Activated T-cell treated with anti-CD3 and anti-CD28 coated beads for 4 hours (primary cell): ENCODE data around the gene CPNE7.
"Not testable (repeated sequence)": the region's sequence is repeated elsewhere in the genome, so short reads cannot be mapped to it uniquely, and the experiment has no call there.

Experiments used
- DNase-seq: peaks from one replicate; pipeline ENCODE4 v3.0.0-alpha.2; 2020

CPNE7 gene

DNA sequence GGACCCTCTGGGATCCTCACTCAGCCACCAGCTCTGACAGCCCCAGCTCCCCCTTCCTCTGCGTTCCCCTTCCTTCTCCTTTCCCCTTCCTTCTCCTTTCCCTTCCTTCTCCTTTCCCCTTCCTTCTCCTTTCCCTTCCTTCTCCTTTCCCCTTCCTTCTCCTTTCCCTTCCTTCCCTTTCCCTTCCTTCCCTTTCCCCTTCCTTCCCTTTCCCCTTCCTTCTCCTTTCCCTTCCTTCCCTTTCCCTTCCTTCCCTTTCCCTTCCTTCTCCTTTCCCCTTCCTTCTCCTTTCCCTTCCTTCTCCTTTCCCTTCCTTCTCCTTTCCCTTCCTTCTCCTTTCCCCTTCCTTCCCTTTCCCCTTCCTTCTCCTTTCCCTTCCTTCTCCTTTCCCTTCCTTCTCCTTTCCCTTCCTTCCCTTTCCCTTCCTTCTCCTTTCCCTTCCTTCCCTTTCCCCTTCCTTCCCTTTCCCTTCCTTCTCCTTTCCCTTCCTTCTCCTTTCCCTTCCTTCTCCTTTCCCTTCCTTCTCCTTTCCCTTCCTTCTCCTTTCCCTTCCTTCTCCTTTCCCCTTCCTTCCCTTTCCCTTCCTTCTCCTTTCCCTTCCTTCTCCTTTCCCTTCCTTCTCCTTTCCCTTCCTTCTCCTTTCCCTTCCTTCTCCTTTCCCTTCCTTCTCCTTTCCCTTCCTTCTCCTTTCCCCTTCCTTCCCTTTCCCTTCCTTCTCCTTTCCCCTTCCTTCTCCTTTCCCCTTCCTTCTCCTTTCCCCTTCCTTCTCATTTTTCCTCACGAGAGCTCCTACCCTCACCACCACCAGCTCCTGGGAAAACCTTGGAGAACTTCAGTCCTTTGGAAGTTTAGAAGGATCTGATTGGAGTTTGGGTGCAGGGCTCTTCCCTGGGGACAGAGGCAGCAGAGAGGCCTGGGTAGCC, 59.2 kb downstream of the CPNE7 start:
- not testable (repeated sequence) for DNase-seq

DNA sequence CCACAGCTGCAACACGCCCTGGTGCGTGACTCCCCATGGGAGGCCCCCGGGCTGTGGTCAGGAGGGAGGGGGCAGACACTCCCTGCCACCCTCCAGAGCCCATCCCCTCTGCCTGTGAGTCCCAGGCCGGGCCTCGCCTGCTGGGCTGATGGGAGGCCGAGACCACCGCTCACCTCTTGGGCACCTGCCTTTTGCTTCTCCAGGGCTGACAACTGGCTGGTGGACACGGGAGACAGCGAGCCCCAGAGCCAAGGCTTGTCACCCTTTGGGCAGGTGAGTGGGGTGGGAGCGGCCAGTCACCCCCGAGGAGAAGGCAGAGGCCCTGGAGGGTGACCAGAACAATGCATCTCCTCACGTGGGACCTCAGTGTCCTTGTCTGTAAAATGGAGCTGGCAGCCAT, 61.1 kb downstream of the CPNE7 start:
- no peak for DNase-seq

GRCh38 chr16:89637379-89637778, 61.8 kb downstream of the CPNE7 start:
- no peak for DNase-seq

DNA sequence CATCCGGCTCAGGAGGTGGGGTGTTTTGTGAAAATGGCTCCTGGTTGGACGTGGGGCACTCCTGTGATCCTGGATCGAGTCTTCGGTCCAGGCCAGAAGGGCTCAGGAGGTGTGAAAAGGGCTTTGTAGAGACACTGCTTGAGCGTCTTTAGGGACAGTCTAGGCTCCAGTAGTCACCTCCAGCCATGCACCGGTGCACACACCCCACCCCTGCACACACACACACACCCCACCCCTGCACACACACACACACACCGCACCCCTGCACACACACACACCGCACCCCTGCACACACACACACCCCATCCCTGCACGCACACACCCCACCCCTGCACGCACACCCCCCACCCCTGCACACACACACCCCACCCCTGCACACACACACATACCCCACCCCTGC, 62.9 kb downstream of the CPNE7 start:
- DNase-seq = no peak

DNA sequence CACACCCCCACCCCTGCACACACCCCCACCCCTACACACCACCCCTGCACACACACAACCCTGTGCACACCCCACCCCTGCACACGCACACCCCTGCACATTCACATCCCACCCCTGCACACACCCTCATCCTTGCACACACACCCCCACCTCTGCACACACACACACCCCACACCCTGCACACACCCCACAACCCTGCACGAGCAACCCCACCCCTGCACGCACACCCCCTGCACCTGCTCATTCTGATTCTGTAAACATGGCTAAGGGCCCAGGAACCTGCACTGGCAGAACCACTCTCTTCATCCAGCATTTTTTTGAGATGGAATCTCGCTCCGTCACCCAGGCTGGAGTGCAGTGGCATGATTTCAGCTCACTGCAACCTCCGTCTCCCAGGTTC, 63.8 kb downstream of the CPNE7 start:
- DNase-seq = no peak

- no peak for DNase-seq
Measured at GRCh38 chr16:89641458-89642119, 66.0 kb downstream of the CPNE7 start.

- DNase-seq = no peak
Measured at GRCh38 chr16:89642574-89642973, 67.0 kb downstream of the CPNE7 start.

DNA sequence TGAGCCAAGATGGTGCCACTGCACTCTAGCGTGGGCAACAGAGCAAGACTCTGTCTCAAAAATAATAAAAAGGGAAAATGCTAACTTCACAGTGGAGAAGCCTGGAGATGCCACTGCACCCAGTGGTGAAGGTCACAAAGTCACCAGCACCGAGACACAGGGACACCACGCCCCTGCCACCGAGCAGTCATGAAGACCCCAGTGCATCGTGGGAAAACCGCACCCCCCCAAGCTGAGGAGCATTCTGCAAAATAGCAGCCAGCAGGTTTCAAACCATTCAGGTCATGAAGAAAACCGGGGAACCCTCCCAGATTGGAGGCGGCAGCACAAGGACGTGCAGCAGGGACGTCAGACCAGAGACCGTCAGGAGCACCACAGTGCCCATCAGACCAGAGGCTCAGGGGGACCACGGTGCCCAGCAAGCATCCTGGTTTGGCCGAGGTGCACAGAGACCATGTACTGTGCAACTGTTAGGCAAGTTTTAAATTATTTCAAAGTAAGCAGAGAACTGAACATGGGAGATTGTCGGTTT, 68.3 kb downstream of the CPNE7 start:
- no peak for DNase-seq

DNA sequence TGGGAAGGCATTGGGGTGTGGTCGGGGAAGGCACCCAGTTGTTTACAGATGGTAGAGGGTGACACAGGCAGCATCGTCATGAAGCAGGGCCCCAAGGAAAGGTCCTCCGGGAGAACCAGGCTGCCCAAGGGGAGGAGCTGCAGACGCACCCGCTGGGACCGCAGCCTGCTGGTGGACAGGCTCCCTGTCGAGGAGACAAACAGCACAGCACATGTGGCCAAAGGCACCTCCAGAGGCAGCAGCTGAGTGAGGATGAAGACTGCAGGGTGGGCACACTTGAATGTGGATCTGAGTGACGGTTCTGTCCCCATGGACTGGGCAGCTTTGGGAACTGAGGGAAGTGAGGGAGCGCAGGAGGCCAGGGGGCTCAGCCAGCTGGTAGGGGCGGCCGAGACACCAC, 69.6 kb downstream of the CPNE7 start:
- DNase-seq = no peak

DNA sequence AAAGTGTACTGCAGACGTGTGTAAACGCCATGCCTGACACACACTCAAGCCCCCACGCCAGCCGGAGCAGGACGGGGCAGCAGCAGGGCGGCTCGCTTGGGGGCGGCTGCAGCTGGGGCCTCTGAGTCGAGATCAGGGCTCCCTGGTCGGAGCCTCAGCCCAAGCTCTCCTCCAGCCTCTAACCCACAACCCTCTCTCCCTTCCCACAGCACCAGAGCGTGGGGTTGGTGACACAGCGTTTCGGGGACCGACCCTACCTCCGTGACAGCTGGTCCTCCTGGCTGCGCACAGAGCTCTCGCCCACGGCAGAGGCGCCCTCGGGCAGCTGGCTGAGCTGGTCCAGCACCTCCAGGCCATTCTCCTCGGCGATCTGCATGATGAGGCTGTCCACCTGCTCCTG, 70.7 kb downstream of the CPNE7 start:
- DNase-seq = no peak
